Measurements from ENCODE around the gene COL23A1.

DNA sequence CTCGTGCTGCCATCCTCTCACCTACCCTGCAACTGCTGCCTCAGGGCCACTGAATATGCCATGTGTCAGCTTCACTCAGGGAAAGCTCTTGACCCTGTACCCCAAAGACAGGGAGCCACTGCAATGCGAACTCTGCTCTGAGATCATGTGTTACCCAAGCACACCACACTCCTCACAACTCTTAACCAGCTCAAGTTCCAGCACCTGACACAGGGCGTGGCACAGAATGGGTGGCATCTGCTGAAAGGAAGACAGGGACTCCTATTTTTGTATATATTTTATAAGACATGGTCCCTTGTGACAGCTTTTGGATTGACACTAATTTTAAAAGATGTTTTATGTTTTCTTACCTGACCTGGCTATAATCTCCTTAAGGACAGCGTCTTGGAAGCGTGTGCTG is 368.3 kb downstream of the COL23A1 start:
- TF ChIP-seq, protein P1, sequence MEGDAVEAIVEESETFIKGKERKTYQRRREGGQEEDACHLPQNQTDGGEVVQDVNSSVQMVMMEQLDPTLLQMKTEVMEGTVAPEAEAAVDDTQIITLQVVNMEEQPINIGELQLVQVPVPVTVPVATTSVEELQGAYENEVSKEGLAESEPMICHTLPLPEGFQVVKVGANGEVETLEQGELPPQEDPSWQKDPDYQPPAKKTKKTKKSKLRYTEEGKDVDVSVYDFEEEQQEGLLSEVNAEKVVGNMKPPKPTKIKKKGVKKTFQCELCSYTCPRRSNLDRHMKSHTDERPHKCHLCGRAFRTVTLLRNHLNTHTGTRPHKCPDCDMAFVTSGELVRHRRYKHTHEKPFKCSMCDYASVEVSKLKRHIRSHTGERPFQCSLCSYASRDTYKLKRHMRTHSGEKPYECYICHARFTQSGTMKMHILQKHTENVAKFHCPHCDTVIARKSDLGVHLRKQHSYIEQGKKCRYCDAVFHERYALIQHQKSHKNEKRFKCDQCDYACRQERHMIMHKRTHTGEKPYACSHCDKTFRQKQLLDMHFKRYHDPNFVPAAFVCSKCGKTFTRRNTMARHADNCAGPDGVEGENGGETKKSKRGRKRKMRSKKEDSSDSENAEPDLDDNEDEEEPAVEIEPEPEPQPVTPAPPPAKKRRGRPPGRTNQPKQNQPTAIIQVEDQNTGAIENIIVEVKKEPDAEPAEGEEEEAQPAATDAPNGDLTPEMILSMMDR (conservative IDR thresholded peaks at IDR 0.05 in 1 of 2, IDR thresholded peaks at IDR 0.05 in 1 of 2; ENCODE audit: low read depth in 1 of 2, low read length in 2 of 2), result no peak
- TF ChIP-seq EZH2 (IDR thresholded peaks at IDR 0.05; ENCODE audit: low read length, missing control alignments), result no peak

All from fibroblast of lung (primary cell).